OCI-LY7 (cell line): ENCODE measurements around the gene PARN.

Experiments used
- EZH2phosphoT487 ChIP-seq: fragments of 200-600 bp; sonication (generic); IDR thresholded peaks from 2 replicates; pipeline ENCODE4 v1.6.1; 2018; ENCODE audit warnings: low read depth, borderline replicate concordance, mild to moderate bottlenecking, mixed run types, antibody characterized with exemption, low read length, moderate library complexity, mixed read lengths
- TF ChIP-seq, protein P1 (sequence below): fragments of 200-600 bp; sonication (generic); conservative IDR thresholded peaks from 2 replicates; pipeline ENCODE4 v1.5.1; 2014; ENCODE audit warnings: mild to moderate bottlenecking, antibody characterized with exemption, low read length, moderate library complexity, mixed read lengths

DNA sequence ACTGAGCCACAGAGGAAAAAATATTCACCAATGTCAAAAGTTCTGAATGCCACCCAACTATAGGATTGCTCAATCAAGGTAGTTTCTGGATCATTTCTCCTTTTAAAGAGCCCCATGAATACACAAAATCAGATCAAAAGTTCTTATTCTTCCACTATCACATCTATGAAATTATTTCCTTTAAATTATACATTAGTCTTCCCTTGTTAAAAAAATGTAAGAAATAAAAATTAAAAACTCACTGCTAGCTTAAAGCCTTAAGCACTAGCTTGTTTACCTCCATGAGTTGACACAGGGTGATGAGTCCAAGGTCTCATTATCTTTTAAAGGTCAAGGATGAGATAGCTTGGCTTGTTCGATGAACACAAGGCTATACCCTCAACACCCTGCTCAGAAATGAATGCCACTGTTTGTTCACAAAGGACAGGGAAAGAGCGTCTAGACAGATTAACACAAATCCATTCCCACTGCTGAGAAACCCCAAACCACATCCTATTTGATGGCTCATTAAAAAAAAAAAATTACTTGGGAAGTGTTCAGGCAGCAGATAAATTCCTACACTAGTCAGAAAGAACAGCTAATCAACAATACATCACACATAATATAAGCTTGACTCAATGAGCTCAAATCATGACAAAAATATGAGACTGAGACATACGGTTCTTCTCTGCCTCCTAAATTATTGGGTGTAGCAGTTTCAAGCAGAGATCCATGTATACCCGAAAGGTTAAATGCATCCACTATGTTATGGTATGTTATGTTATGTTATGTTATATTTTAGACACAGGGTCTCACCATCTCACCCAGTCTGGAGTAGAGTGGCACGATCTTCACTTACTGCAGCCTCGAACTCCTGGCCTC is 118.9 kb downstream of the PARN start:
- TF ChIP-seq, protein P1, sequence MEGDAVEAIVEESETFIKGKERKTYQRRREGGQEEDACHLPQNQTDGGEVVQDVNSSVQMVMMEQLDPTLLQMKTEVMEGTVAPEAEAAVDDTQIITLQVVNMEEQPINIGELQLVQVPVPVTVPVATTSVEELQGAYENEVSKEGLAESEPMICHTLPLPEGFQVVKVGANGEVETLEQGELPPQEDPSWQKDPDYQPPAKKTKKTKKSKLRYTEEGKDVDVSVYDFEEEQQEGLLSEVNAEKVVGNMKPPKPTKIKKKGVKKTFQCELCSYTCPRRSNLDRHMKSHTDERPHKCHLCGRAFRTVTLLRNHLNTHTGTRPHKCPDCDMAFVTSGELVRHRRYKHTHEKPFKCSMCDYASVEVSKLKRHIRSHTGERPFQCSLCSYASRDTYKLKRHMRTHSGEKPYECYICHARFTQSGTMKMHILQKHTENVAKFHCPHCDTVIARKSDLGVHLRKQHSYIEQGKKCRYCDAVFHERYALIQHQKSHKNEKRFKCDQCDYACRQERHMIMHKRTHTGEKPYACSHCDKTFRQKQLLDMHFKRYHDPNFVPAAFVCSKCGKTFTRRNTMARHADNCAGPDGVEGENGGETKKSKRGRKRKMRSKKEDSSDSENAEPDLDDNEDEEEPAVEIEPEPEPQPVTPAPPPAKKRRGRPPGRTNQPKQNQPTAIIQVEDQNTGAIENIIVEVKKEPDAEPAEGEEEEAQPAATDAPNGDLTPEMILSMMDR = no peak
- no peak for TF ChIP-seq EZH2phosphoT487
